Osteoblast (primary cell): ENCODE measurements around the gene C5orf63. TPM values are rescaled to one million over a fixed set of nuclear protein-coding genes. Genes with fewer than 3 reads are reported as not detected.
"Not testable (repeated sequence)": the region's sequence is repeated elsewhere in the genome, so short reads cannot be mapped to it uniquely, and the experiment has no call there.

ENCODE experiments used
- DNase-seq: peaks from one replicate; pipeline ENCODE4 v3.0.0; 2011; ENCODE audit warnings: low spot score, mixed read lengths; ENCODE audit not compliant: insufficient read length; ENCODE audit errors: missing footprints
- H2AFZ ChIP-seq: 2 replicates; pipeline ENCODE4 v1.6.0; 2011; ENCODE audit warnings: mild to moderate bottlenecking, low read length
- H3K27ac ChIP-seq: 2 replicates; pipeline ENCODE4 v1.5.1; 2011; ENCODE audit warnings: mild to moderate bottlenecking, low read depth, low read length, moderate library complexity
- H3K27me3 ChIP-seq: 2 replicates; pipeline ENCODE4 v1.6.0; 2012; ENCODE audit warnings: mild to moderate bottlenecking, control low read depth, inconsistent platforms, low read length, moderate library complexity; ENCODE audit not compliant: insufficient read depth
- H3K36me3 ChIP-seq: 2 replicates; pipeline ENCODE4 v1.5.1; 2011; ENCODE audit warnings: mild to moderate bottlenecking, low read length, control low read depth, moderate library complexity; ENCODE audit not compliant: insufficient read depth
- H3K4me1 ChIP-seq: 2 replicates; pipeline ENCODE4 v1.5.1; 2011; ENCODE audit warnings: mild to moderate bottlenecking, low read length, control low read depth, moderate library complexity; ENCODE audit not compliant: insufficient read depth
- H3K4me2 ChIP-seq: 2 replicates; pipeline ENCODE4 v1.6.0; 2011; ENCODE audit warnings: mild to moderate bottlenecking, low read length; ENCODE audit not compliant: insufficient read depth
- H3K4me3 ChIP-seq: fragments of 200-600 bp; sonication (generic); 3 replicates; pipeline ENCODE4 v1.5.1; 2012; ENCODE audit warnings: mild to moderate bottlenecking, low read length, inconsistent platforms; ENCODE audit not compliant: insufficient read depth
- H3K79me2 ChIP-seq: 2 replicates; pipeline ENCODE4 v1.6.0; 2012; ENCODE audit warnings: mild to moderate bottlenecking, low read length, control low read depth, inconsistent platforms; ENCODE audit not compliant: insufficient read depth
- H3K9me3 ChIP-seq: 2 replicates; pipeline ENCODE4 v1.5.1; 2011; ENCODE audit warnings: low read depth, low read length, control low read depth
- H4K20me1 ChIP-seq: 2 replicates; pipeline ENCODE4 v1.6.0; 2012; ENCODE audit warnings: mild to moderate bottlenecking, low read length, control low read depth; ENCODE audit not compliant: insufficient read depth
- total RNA-seq: library from RNA; depleted of rRNA; stranded (reverse); fragments of >200 nt; gene quantifications from 2 replicates; pipeline ENCODE4 v1.2.3, GENCODE V29; 2012
- TF ChIP-seq, protein P1 (sequence below): IDR thresholded peaks from 2 replicates; pipeline ENCODE4 v1.5.1; 2011; ENCODE audit warnings: mild to moderate bottlenecking, low read depth, low read length, moderate library complexity; ENCODE audit errors: extremely low read depth

The C5orf63 gene
- total RNA-seq, 1 donor, result 2.2 TPM

- Histone ChIP-seq H3K4me3 (no peak overlapping the region), H2AFZ (peak overlapping the region; percentile 53), H3K36me3 (no peaks in the 10 kb centered on the region), H3K9me3 (no peaks in the 10 kb centered on the region), H3K4me2 (no peak overlapping the region), H3K27me3 (no peaks in the 10 kb centered on the region), H3K79me2 (peaks cover 37% of the 10 kb centered on the region), H3K4me1 (peaks cover 25% of the 10 kb centered on the region), H4K20me1 (no peaks in the 10 kb centered on the region), H3K27ac (no peak overlapping the region)
- TF ChIP-seq, protein P1, sequence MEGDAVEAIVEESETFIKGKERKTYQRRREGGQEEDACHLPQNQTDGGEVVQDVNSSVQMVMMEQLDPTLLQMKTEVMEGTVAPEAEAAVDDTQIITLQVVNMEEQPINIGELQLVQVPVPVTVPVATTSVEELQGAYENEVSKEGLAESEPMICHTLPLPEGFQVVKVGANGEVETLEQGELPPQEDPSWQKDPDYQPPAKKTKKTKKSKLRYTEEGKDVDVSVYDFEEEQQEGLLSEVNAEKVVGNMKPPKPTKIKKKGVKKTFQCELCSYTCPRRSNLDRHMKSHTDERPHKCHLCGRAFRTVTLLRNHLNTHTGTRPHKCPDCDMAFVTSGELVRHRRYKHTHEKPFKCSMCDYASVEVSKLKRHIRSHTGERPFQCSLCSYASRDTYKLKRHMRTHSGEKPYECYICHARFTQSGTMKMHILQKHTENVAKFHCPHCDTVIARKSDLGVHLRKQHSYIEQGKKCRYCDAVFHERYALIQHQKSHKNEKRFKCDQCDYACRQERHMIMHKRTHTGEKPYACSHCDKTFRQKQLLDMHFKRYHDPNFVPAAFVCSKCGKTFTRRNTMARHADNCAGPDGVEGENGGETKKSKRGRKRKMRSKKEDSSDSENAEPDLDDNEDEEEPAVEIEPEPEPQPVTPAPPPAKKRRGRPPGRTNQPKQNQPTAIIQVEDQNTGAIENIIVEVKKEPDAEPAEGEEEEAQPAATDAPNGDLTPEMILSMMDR, result no peak
- DNase-seq, result no peak
Measured at GRCh38 chr5:127025467-127025866, 47.8 kb downstream of the C5orf63 start.

- Histone ChIP-seq H4K20me1 (no peaks in the 10 kb centered on the region), H3K27me3 (no peaks in the 10 kb centered on the region), H2AFZ (no peak overlapping the region), H3K4me1 (peaks cover 25% of the 10 kb centered on the region), H3K9me3 (no peaks in the 10 kb centered on the region), H3K27ac (no peak overlapping the region), H3K4me2 (no peak overlapping the region), H3K79me2 (peaks cover 39% of the 10 kb centered on the region), H3K4me3 (no peak overlapping the region), H3K36me3 (no peaks in the 10 kb centered on the region)
- TF ChIP-seq, protein P1, result no peak
- no peak for DNase-seq
Measured at GRCh38 chr5:127024821-127025220, 48.5 kb downstream of the C5orf63 start.

- not testable (repeated sequence) for H3K27ac ChIP-seq, H3K27me3 ChIP-seq, H3K4me3 ChIP-seq, DNase-seq, H2AFZ ChIP-seq, H3K36me3 ChIP-seq, H4K20me1 ChIP-seq, H3K4me2 ChIP-seq, H3K9me3 ChIP-seq
- peaks cover 17% of the 10 kb centered on the region for H3K4me1 ChIP-seq
- H3K79me2 ChIP-seq, result peaks cover 35% of the 10 kb centered on the region
Measured at GRCh38 chr5:127023552-127024191, 49.6 kb downstream of the C5orf63 start.

- TF ChIP-seq, protein P1, result no peak
Measured at GRCh38 chr5:127022846-127023245, 50.5 kb downstream of the C5orf63 start.

More at GRCh38 chr5:127022846-127023245, 50.5 kb downstream of the C5orf63 start:
- DNase-seq, result no peak
- H4K20me1 ChIP-seq, result no peaks in the 10 kb centered on the region
- H3K79me2 ChIP-seq, result peaks cover 35% of the 10 kb centered on the region
- no peak overlapping the region for H3K27ac ChIP-seq
- no peak overlapping the region for H3K4me3 ChIP-seq
- H3K4me1 ChIP-seq, result peaks cover 13% of the 10 kb centered on the region
- H3K27me3 ChIP-seq, result no peaks in the 10 kb centered on the region
- H3K36me3 ChIP-seq, result no peaks in the 10 kb centered on the region
- no peak overlapping the region for H2AFZ ChIP-seq
- no peaks in the 10 kb centered on the region for H3K9me3 ChIP-seq
- no peak overlapping the region for H3K4me2 ChIP-seq
